NT2/D1 (cell line): ENCODE data around the gene CDC20.
A peak's percentile ranks its signal among the peaks of the same experiment; 100 is the strongest.

Experiments used
- DNase-seq: peaks from one replicate; pipeline ENCODE4 v3.0.0-alpha.2; 2011; ENCODE audit warnings: low read depth, low spot score
- H3K27me3 ChIP-seq: 2 replicates; pipeline ENCODE4 v1.6.0; 2011; ENCODE audit warnings: mild to moderate bottlenecking; ENCODE audit not compliant: insufficient read length, insufficient read depth
- H3K36me3 ChIP-seq: 2 replicates; pipeline ENCODE4 v1.6.1; 2011; ENCODE audit warnings: mild to moderate bottlenecking, low read length, mixed read lengths; ENCODE audit not compliant: insufficient read depth, insufficient read length
- H3K4me1 ChIP-seq: 2 replicates; pipeline ENCODE4 v1.5.1; 2011; ENCODE audit not compliant: insufficient read depth, insufficient read length
- H3K4me3 ChIP-seq: 2 replicates; pipeline ENCODE4 v1.5.1; 2011; ENCODE audit warnings: low read depth; ENCODE audit not compliant: insufficient read length
- H3K9ac ChIP-seq: 2 replicates; pipeline ENCODE4 v1.6.0; 2011; ENCODE audit warnings: low read depth; ENCODE audit not compliant: insufficient read length
- H3K9me3 ChIP-seq: 2 replicates; pipeline ENCODE4 v1.5.1; 2011; ENCODE audit warnings: mild to moderate bottlenecking, low read length; ENCODE audit not compliant: insufficient read depth
- SUZ12 ChIP-seq: IDR thresholded peaks from 2 replicates; pipeline ENCODE4 v1.6.1; 2011; ENCODE audit not compliant: insufficient read length, insufficient read depth; ENCODE audit errors: extremely low read depth
- YY1 ChIP-seq: IDR thresholded peaks from 2 replicates; pipeline ENCODE4 v1.6.1; 2011; ENCODE audit not compliant: insufficient read length, insufficient read depth
- ZNF274 ChIP-seq: IDR thresholded peaks from 2 replicates; pipeline ENCODE4 v1.6.1; 2011; ENCODE audit warnings: mild to moderate bottlenecking, low read depth, low read length

CDC20 gene

DNA sequence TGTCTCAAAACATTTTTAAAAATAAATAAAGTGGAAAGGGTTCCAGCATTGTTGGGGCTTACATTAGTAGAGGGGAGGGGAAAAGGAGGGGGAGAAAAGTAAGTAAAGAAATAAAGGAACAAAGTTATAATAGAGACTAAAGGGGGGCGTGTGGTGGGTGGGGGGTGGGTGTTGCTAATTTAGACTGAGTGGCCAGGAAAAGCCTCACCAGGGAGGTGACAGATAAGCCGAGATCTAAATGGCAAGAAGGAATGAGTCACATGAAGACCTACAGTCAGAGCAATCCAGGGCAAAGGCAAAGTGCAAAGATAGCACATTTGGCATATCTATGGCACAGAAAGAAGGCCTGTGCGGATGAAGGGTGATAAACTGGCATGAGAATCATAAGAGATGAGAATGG, 13.7 kb upstream of the CDC20 start:
- Histone ChIP-seq H3K9me3 (no peaks in the 10 kb centered on the region), H3K27me3 (peaks cover 21% of the 10 kb centered on the region), H3K36me3 (no peaks in the 10 kb centered on the region), H3K9ac (no peak overlapping the region), H3K4me1 (peaks cover 10% of the 10 kb centered on the region), H3K4me3 (no peak overlapping the region)
- TF ChIP-seq YY1 = no peak
- TF ChIP-seq ZNF274 = no peak
- TF ChIP-seq SUZ12 = no peak
- no peak for DNase-seq

- no peak overlapping the region for H3K4me3 ChIP-seq
- H3K27me3 ChIP-seq = peaks cover 21% of the 10 kb centered on the region
- no peak for DNase-seq
- no peaks in the 10 kb centered on the region for H3K36me3 ChIP-seq
- no peaks in the 10 kb centered on the region for H3K9me3 ChIP-seq
- no peak overlapping the region for H3K9ac ChIP-seq
- TF ChIP-seq ZNF274 = no peak
- TF ChIP-seq YY1 = no peak
- no peak for TF ChIP-seq SUZ12
- peaks cover 13% of the 10 kb centered on the region for H3K4me1 ChIP-seq
These were observed 12.1 kb upstream of the CDC20 start for GRCh38 chr1:43346636-43347035.

- Histone ChIP-seq H3K9ac (peak overlapping the region; percentile 90), H3K4me1 (peaks cover 13% of the 10 kb centered on the region), H3K36me3 (no peaks in the 10 kb centered on the region), H3K9me3 (no peaks in the 10 kb centered on the region), H3K4me3 (peak overlapping the region; percentile 70), H3K27me3 (peaks cover 21% of the 10 kb centered on the region)
- TF ChIP-seq SUZ12 (no peak), YY1 (no peak), ZNF274 (no peak)
- DNase-seq = no peak
These were observed 10.4 kb upstream of the CDC20 start for GRCh38 chr1:43348343-43348808.

GRCh38 chr1:43348809-43349593, 9.8 kb upstream of the CDC20 start:
- TF ChIP-seq ZNF274 = no peak
- no peak for TF ChIP-seq SUZ12
- no peak for TF ChIP-seq YY1
- Histone ChIP-seq H3K9me3 (no peaks in the 10 kb centered on the region), H3K36me3 (no peaks in the 10 kb centered on the region), H3K27me3 (peaks cover 21% of the 10 kb centered on the region), H3K9ac (peak overlapping the region; percentile 95), H3K4me3 (peak overlapping the region; percentile 74), H3K4me1 (peaks cover 13% of the 10 kb centered on the region)
- peak; percentile 93 for DNase-seq

DNA sequence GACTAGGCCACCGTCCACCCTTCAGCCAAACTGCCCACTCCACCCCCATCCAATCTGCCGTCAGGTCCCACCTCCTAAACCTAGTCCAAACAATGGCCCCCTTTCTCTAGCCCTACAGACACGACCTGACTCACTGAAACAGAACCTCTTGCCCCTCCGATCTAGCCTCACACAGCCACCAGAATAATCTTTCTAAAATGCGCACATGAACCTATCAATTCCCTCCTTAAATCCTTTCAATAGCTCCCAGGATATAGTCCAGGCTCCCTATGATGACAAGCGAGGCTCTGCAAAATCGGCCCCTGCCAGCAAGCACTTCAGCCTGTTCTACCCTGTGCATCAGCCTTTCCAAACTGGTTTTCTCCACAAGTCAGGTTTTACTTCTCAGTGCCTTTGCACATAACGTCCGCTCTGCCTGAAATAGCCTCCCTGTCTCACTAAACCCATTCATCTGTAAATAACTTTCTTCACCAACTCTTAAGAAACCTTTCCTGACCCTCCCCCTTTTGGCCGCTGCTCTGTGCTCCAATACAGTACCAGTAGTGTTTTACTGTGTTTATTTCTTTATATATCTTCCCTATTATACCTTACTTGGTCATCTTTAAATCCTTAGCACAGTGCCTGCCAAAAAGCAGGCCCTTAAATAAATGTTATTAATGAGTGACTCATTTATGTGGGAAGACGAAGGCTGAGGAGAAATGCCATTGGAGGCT, 9.0 kb upstream of the CDC20 start:
- Histone ChIP-seq H3K4me1 (peaks cover 13% of the 10 kb centered on the region), H3K36me3 (peaks cover 4% of the 10 kb centered on the region), H3K4me3 (peak overlapping the region; percentile 74), H3K9me3 (no peaks in the 10 kb centered on the region), H3K9ac (peak overlapping the region; percentile 95), H3K27me3 (peaks cover 21% of the 10 kb centered on the region)
- no peak for DNase-seq
- TF ChIP-seq YY1 (no peak), SUZ12 (no peak), ZNF274 (no peak)

GRCh38 chr1:43350976-43351375, 7.8 kb upstream of the CDC20 start:
- Histone ChIP-seq H3K27me3 (peaks cover 21% of the 10 kb centered on the region), H3K9me3 (no peaks in the 10 kb centered on the region), H3K36me3 (peaks cover 5% of the 10 kb centered on the region), H3K4me1 (peaks cover 13% of the 10 kb centered on the region), H3K9ac (no peak overlapping the region), H3K4me3 (no peak overlapping the region)
- DNase-seq = no peak
- TF ChIP-seq YY1 = no peak
- no peak for TF ChIP-seq SUZ12
- no peak for TF ChIP-seq ZNF274
